DMS153 treated with DMSO at 0.1 percent for 48 hours (cell line): ENCODE measurements around the gene PROK2.

Source experiments
- DNase-seq: peaks from one replicate; lab custom pipeline; 2025; ENCODE audit not compliant: unreplicated experiment; lab: John Stamatoyannopoulos, UW

The PROK2 gene

GRCh38 chr3:71751602-71752001 is 33.3 kb downstream of the PROK2 start:
- no peak for DNase-seq

- DNase-seq = no peak
Observed at GRCh38 chr3:71744738-71745137, 40.2 kb downstream of the PROK2 start.

- no peak for DNase-seq
Observed at GRCh38 chr3:71742621-71743020, 42.3 kb downstream of the PROK2 start.

GRCh38 chr3:71734881-71735280 is 50.1 kb downstream of the PROK2 start:
- no peak for DNase-seq

GRCh38 chr3:71733319-71733718 is 51.6 kb downstream of the PROK2 start:
- no peak for DNase-seq

GRCh38 chr3:71732637-71733036 is 52.3 kb downstream of the PROK2 start:
- no peak for DNase-seq

- no peak for DNase-seq
Observed at GRCh38 chr3:71728632-71729342, 56.2 kb downstream of the PROK2 start.

- DNase-seq = no peak
Observed at GRCh38 chr3:71726146-71726545, 58.8 kb downstream of the PROK2 start.

- no peak for DNase-seq
Observed at GRCh38 chr3:71725271-71725991, 59.5 kb downstream of the PROK2 start, which contains the start of gene EIF4E3. Gene EIF4E3, minus strand, starts transcription at chr3:71725402. Its CDS starts 35 bp downstream, at chr3:71725367.

- DNase-seq = no peak
Observed at GRCh38 chr3:71724584-71725270, 60.2 kb downstream of the PROK2 start.

- DNase-seq = no peak
Observed at GRCh38 chr3:71724171-71724453, 60.8 kb downstream of the PROK2 start.

GRCh38 chr3:71723452-71724170 is 61.3 kb downstream of the PROK2 start:
- DNase-seq = no peak

GRCh38 chr3:71722693-71723092 is 62.3 kb downstream of the PROK2 start:
- DNase-seq = no peak
